Measurements from ENCODE around the gene AFAP1. TPM values are rescaled to one million over a fixed set of nuclear protein-coding genes. Genes with fewer than 3 reads are reported as not detected.

The AFAP1 gene
- total and polyA plus RNA-seq, 2 donors (not counting 3 experiments of a cell fraction or from before 2014, with no cell fraction given): 32.3 to 103 TPM

- H3K4me2 ChIP-seq (ENCODE audit: insufficient read depth, low read length): no peak overlapping the region
- H3K9me1 ChIP-seq (replicated peaks; ENCODE audit: control insufficient read depth, extremely low read depth, insufficient read depth, low read length): no peaks in the 10 kb centered on the region
- peaks cover 9% of the 10 kb centered on the region for H3K4me1 ChIP-seq (ENCODE audit: control insufficient read depth, extremely low read depth, insufficient read depth, low read length)
- no peaks in the 10 kb centered on the region for H3K79me2 ChIP-seq (ENCODE audit: control insufficient read depth, insufficient read depth, low read length)
- CTCF ChIA-PET: interaction anchor here (1.4 to 2.8 kb wide), 2 partner anchors 26 to 42 kb away, joined by 5 to 13 read pairs; no protein-coding TSS in a partner anchor
- peaks cover 11 to 41% of the 10 kb centered on the region in 2 experiments for H3K36me3 ChIP-seq (ENCODE audit: control insufficient read depth in 2 of 2, extremely low read depth in 1 of 2, insufficient read depth in 2 of 2, low read length in 2 of 2)
- no TSS peak for BruUV-seq (replicated peaks)
- H3K9me3 ChIP-seq (replicated peaks; ENCODE audit: control insufficient read depth, insufficient read depth, low read length): no peaks in the 10 kb centered on the region
- TF ChIP-seq FOS (IDR thresholded peaks at IDR 0.05; ENCODE audit: borderline replicate concordance, insufficient read depth, low read length) (no peak), JUN (IDR thresholded peaks at IDR 0.05; ENCODE audit: borderline replicate concordance, insufficient read depth, insufficient read length, low read depth) (no peak), MYC (IDR thresholded peaks at IDR 0.05; ENCODE audit: low read depth, low read length) (no peak)
- POLR2A ChIA-PET: no interaction called here
- no peaks in the 10 kb centered on the region for H4K20me1 ChIP-seq (replicated peaks; ENCODE audit: control insufficient read depth, extremely low read depth, insufficient read depth, low read length)
- no peak for FAIRE-seq
- dilution Hi-C loops (cut with MboI; ENCODE audit: extremely low pct_ligation_motif_present, low sequenced_read_pairs): no loop called here
- H3K27me3 ChIP-seq (ENCODE audit: control insufficient read depth in 2 of 2, insufficient read depth in 2 of 2, low read length in 2 of 2): no peaks in the 10 kb centered on the region
- intact Hi-C loops (cut with micrococcal nuclease): loop anchor here (2.0 kb wide), 1 partner anchor 227 kb away; no protein-coding TSS in a partner anchor
- no peak overlapping the region for H2AFZ ChIP-seq (ENCODE audit: low read depth, low read length)
- no peak overlapping the region for H3K4me3 ChIP-seq (replicated peaks in 1 of 3; ENCODE audit: insufficient read depth in 1 of 3, low read depth in 1 of 3, low read length in 3 of 3)
- H3K9ac ChIP-seq (replicated peaks; ENCODE audit: extremely low read depth, insufficient read depth, low read length): no peak overlapping the region
- DNase-seq (ENCODE audit: low read depth, low spot score): no peak
- no peak overlapping the region for H3K27ac ChIP-seq (ENCODE audit: insufficient read depth, low read depth, low read length)
Measured at GRCh38 chr4:7760228-7760627, 179.4 kb downstream of the AFAP1 start.

DNA sequence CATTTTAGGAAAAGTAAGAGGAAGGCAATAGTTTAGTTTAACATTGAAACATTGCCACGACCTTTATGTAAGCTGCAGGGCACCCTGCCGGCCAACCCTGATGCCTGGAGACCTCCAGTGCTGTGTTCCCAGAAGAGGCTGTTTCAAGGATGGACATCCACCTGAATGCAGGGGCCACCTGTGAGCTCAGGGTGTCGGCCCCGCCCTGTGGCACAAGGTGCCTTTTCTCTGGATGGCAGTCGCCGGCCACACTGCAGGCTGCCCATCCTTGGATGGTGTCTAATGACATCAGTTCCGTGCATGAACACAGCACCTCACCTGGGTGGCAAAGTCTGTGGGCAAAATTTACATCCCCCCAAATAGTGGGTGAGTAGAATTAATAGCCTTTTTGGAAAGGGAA lies 180.0 kb downstream of the AFAP1 start:
- DNase-seq (ENCODE audit: low read depth, low spot score) (no peak), FAIRE-seq (no peak)
- H3K9me3 ChIP-seq (replicated peaks; ENCODE audit: control insufficient read depth, insufficient read depth, low read length): no peaks in the 10 kb centered on the region
- peaks cover 9% of the 10 kb centered on the region for H3K4me1 ChIP-seq (ENCODE audit: control insufficient read depth, extremely low read depth, insufficient read depth, low read length)
- BruUV-seq (replicated peaks): no TSS peak
- dilution Hi-C loops (cut with MboI; ENCODE audit: extremely low pct_ligation_motif_present, low sequenced_read_pairs) (no loop called here), intact Hi-C loops (cut with micrococcal nuclease) (loop anchor here (2.0 kb wide), 1 partner anchor 227 kb away; no protein-coding TSS in a partner anchor)
- H3K9me1 ChIP-seq (replicated peaks; ENCODE audit: control insufficient read depth, extremely low read depth, insufficient read depth, low read length): no peaks in the 10 kb centered on the region
- H2AFZ ChIP-seq (ENCODE audit: low read depth, low read length): no peak overlapping the region
- no peak overlapping the region for H3K4me2 ChIP-seq (ENCODE audit: insufficient read depth, low read length)
- no peak overlapping the region for H3K27ac ChIP-seq (ENCODE audit: insufficient read depth, low read depth, low read length)
- POLR2A ChIA-PET: no interaction called here
- no peak for TF ChIP-seq FOS (IDR thresholded peaks at IDR 0.05; ENCODE audit: borderline replicate concordance, insufficient read depth, low read length)
- TF ChIP-seq POLR2AphosphoS5 (IDR thresholded peaks at IDR 0.05; ENCODE audit: insufficient read depth, low read depth, low read length): no peak
- no peak for TF ChIP-seq MYC (IDR thresholded peaks at IDR 0.05; ENCODE audit: low read depth, low read length)
- no peak for TF ChIP-seq MAX (IDR thresholded peaks at IDR 0.05; ENCODE audit: insufficient read depth, insufficient read length)
- no peak for TF ChIP-seq GATA2 (IDR thresholded peaks at IDR 0.05; ENCODE audit: insufficient read depth, insufficient read length, low read depth, low read length)
- TF ChIP-seq, protein P1, sequence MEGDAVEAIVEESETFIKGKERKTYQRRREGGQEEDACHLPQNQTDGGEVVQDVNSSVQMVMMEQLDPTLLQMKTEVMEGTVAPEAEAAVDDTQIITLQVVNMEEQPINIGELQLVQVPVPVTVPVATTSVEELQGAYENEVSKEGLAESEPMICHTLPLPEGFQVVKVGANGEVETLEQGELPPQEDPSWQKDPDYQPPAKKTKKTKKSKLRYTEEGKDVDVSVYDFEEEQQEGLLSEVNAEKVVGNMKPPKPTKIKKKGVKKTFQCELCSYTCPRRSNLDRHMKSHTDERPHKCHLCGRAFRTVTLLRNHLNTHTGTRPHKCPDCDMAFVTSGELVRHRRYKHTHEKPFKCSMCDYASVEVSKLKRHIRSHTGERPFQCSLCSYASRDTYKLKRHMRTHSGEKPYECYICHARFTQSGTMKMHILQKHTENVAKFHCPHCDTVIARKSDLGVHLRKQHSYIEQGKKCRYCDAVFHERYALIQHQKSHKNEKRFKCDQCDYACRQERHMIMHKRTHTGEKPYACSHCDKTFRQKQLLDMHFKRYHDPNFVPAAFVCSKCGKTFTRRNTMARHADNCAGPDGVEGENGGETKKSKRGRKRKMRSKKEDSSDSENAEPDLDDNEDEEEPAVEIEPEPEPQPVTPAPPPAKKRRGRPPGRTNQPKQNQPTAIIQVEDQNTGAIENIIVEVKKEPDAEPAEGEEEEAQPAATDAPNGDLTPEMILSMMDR (IDR thresholded peaks at IDR 0.05; ENCODE audit: extremely low read depth in 1 of 2, insufficient read depth in 1 of 2, low read depth in 1 of 2, low read length in 2 of 2): no peak
- TF ChIP-seq JUN (IDR thresholded peaks at IDR 0.05; ENCODE audit: borderline replicate concordance, insufficient read depth, insufficient read length, low read depth): no peak
- TF ChIP-seq EZH2 (IDR thresholded peaks at IDR 0.05; ENCODE audit: borderline replicate concordance, low read depth, low read length, severe bottlenecking): no peak
- TF ChIP-seq POLR2A (IDR thresholded peaks at IDR 0.05; ENCODE audit: low read depth, low read length): no peak
- H3K27me3 ChIP-seq (ENCODE audit: control insufficient read depth in 2 of 2, insufficient read depth in 2 of 2, low read length in 2 of 2): no peaks in the 10 kb centered on the region
- H3K4me3 ChIP-seq (replicated peaks in 1 of 3; ENCODE audit: insufficient read depth in 1 of 3, low read depth in 1 of 3, low read length in 3 of 3): no peak overlapping the region
- peaks cover 11 to 37% of the 10 kb centered on the region in 2 experiments for H3K36me3 ChIP-seq (ENCODE audit: control insufficient read depth in 2 of 2, extremely low read depth in 1 of 2, insufficient read depth in 2 of 2, low read length in 2 of 2)
- H4K20me1 ChIP-seq (replicated peaks; ENCODE audit: control insufficient read depth, extremely low read depth, insufficient read depth, low read length): no peaks in the 10 kb centered on the region
- CTCF ChIA-PET: interaction anchor here (1.4 kb wide), 1 partner anchor 43 kb away, joined by 5 read pairs; no protein-coding TSS in a partner anchor
- H3K79me2 ChIP-seq (ENCODE audit: control insufficient read depth, insufficient read depth, low read length): no peaks in the 10 kb centered on the region
- no peak overlapping the region for H3K9ac ChIP-seq (replicated peaks; ENCODE audit: extremely low read depth, insufficient read depth, low read length)
